Liver (tissue), 9 donors: ENCODE data around the gene LIX1L. TPM values are rescaled to one million over a fixed set of nuclear protein-coding genes. Genes with fewer than 3 reads are reported as not detected.
A peak's percentile ranks its signal among the peaks of the same experiment; 100 is the strongest.

Experiments
- DNase-seq: peaks from one replicate; pipeline ENCODE4 v3.0.0-alpha.2; 2017; ENCODE audit warnings: low spot score
- H3K27ac ChIP-seq, 2 donors: one replicate each; pipeline ENCODE4 v1.7.0; 2013; ENCODE audit warnings: inconsistent platforms in 2 of 2, low read length in 2 of 2, control low read depth in 1 of 2, low read depth in 1 of 2, mild to moderate bottlenecking in 1 of 2
- H3K27me3 ChIP-seq, 4 donors: one replicate each; pipeline versions ENCODE4 v1.6.1 to v1.7.0; 2013; ENCODE audit warnings: low read length in 3 of 4, inconsistent platforms in 1 of 4, mild to moderate bottlenecking in 1 of 4, moderate library complexity in 1 of 4; ENCODE audit not compliant: control insufficient read depth in 4 of 4, insufficient read depth in 4 of 4
- H3K36me3 ChIP-seq, 4 donors: one replicate each; pipeline versions ENCODE4 v1.6.1 to v1.7.0; 2013; ENCODE audit warnings: low read length in 3 of 4, mild to moderate bottlenecking in 3 of 4, low read depth in 1 of 4, moderate library complexity in 1 of 4; ENCODE audit not compliant: control insufficient read depth in 4 of 4, insufficient read depth in 3 of 4
- H3K4me1 ChIP-seq, 4 donors: one replicate each; pipeline versions ENCODE4 v1.6.1 to v1.7.0; 2013; ENCODE audit warnings: low read length in 3 of 4, mild to moderate bottlenecking in 3 of 4, moderate library complexity in 1 of 4; ENCODE audit not compliant: control insufficient read depth in 4 of 4, insufficient read depth in 4 of 4
- H3K4me3 ChIP-seq, 3 donors: one replicate each; pipeline versions ENCODE4 v1.6.1 to v1.7.0; 2013; ENCODE audit warnings: low read length in 3 of 3, control low read depth in 1 of 3, low read depth in 1 of 3, mild to moderate bottlenecking in 1 of 3
- H3K9ac ChIP-seq, 2 donors: one replicate each; pipeline ENCODE4 v1.7.0; 2013; ENCODE audit warnings: low read length in 2 of 2, mild to moderate bottlenecking in 2 of 2, moderate library complexity in 2 of 2, control low read depth in 1 of 2, low read depth in 1 of 2
- H3K9me3 ChIP-seq, 4 donors: one replicate each; pipeline versions ENCODE4 v1.6.1 to v1.7.0; 2013; ENCODE audit warnings: low read length in 3 of 4; ENCODE audit not compliant: control insufficient read depth in 4 of 4
- FOXA1 ChIP-seq: IDR thresholded peaks from 2 replicates; pipeline ENCODE4 v1.6.1; 2016; ENCODE audit warnings: antibody characterized with exemption
- FOXA2 ChIP-seq: IDR thresholded peaks from 2 replicates; pipeline ENCODE4 v1.6.1; 2016; ENCODE audit warnings: antibody characterized with exemption
- GABPA ChIP-seq, 2 donors: IDR thresholded peaks in 1 of 2; conservative IDR thresholded peaks in 1 of 2; 2 replicates each; pipeline ENCODE4 v1.6.1; 2016; ENCODE audit warnings: antibody characterized with exemption in 2 of 2, mild to moderate bottlenecking in 1 of 2, moderate library complexity in 1 of 2
- HNF4A ChIP-seq, 2 donors: conservative IDR thresholded peaks; 2 replicates each; pipeline ENCODE4 v1.6.1; 2016; ENCODE audit warnings: antibody characterized with exemption in 2 of 2, mild to moderate bottlenecking in 2 of 2
- HNF4G ChIP-seq: IDR thresholded peaks from 2 replicates; pipeline ENCODE4 v1.6.1; 2016; ENCODE audit warnings: antibody characterized with exemption
- JUND ChIP-seq, 2 donors: IDR thresholded peaks; 2 replicates each; pipeline ENCODE4 v1.6.1; 2016; ENCODE audit warnings: antibody characterized with exemption in 2 of 2
- NR2F2 ChIP-seq: IDR thresholded peaks from 2 replicates; pipeline ENCODE4 v1.6.1; 2016; ENCODE audit warnings: antibody characterized with exemption
- RAD21 ChIP-seq, 2 donors: IDR thresholded peaks; 2 replicates each; pipeline ENCODE4 v1.6.1; 2016; ENCODE audit warnings: antibody characterized with exemption in 2 of 2, mild to moderate bottlenecking in 2 of 2
- RXRA ChIP-seq, 2 donors: IDR thresholded peaks; 2 replicates each; pipeline ENCODE4 v1.6.1; 2017 to 2018; ENCODE audit warnings: antibody characterized with exemption in 2 of 2, mild to moderate bottlenecking in 1 of 2
- SP1 ChIP-seq: IDR thresholded peaks from 2 replicates; pipeline ENCODE4 v1.6.1; 2018; ENCODE audit warnings: antibody characterized with exemption, mild to moderate bottlenecking
- TAF1 ChIP-seq: conservative IDR thresholded peaks from 2 replicates; pipeline ENCODE4 v1.6.1; 2016; ENCODE audit warnings: antibody characterized with exemption, mild to moderate bottlenecking
- YY1 ChIP-seq: IDR thresholded peaks from 2 replicates; pipeline ENCODE4 v1.6.1; 2016; ENCODE audit warnings: antibody characterized with exemption, mild to moderate bottlenecking
- WGBS: extraction: QIAGEN DNeasy Blood & Tissue Kit; methylation state at CpG from one replicate; pipeline ENCODE4 v1.1.7; 2013; 5-methylcytosine and 5-hydroxymethylcytosine counted together
- polyA plus RNA-seq, 2 donors: library from polyadenylated mRNA; stranded (reverse) in 1 of 2; unstranded in 1 of 2; fragments of 200-250 nt in 1 of 2; fragments of >200 nt in 1 of 2; fragmentation: Nextera tagmentation in 1 of 2; extraction: Ambion mirVana in 1 of 2; gene quantifications; one replicate each; pipeline versions ENCODE4 v1.2.1 to v1.2.3, GENCODE V29; 2013 to 2015
- total RNA-seq, 2 donors: library from RNA; depleted of rRNA; stranded (reverse); fragments of >200 nt; gene quantifications; one replicate each; pipeline ENCODE4 v1.2.3, GENCODE V29; 2014
- TF ChIP-seq, protein P1 (sequence below): IDR thresholded peaks from 2 replicates; pipeline ENCODE4 v1.6.1; 2016; ENCODE audit warnings: antibody characterized with exemption
- TF ChIP-seq, protein P2 (sequence below): IDR thresholded peaks from 2 replicates; pipeline ENCODE4 v1.6.1; 2016; ENCODE audit warnings: antibody characterized with exemption
- TF ChIP-seq, protein P3 (sequence below): IDR thresholded peaks from 2 replicates; pipeline ENCODE4 v1.6.1; 2016; ENCODE audit warnings: antibody characterized with exemption
- TF ChIP-seq, protein P4 (sequence below): fragments of 150-350 bp; IDR thresholded peaks from 2 replicates; pipeline ENCODE4 v1.5.1; 2017; ENCODE audit warnings: improper control_type of control experiment, low read depth, low read length; ENCODE audit not compliant: missing input control
- TF ChIP-seq, protein P5 (sequence below): IDR thresholded peaks from 2 replicates; pipeline ENCODE4 v1.6.1; 2016; ENCODE audit warnings: antibody characterized with exemption, mild to moderate bottlenecking
- donor health status: healthy.
- donor health status: healthy.
- donor health status: healthy.
- donor health status: healthy.
- donor health status: healthy.

LIX1L gene
- total and polyA plus RNA-seq, 4 donors, result 4.6 to 8.6 (median 6.3) TPM

DNA sequence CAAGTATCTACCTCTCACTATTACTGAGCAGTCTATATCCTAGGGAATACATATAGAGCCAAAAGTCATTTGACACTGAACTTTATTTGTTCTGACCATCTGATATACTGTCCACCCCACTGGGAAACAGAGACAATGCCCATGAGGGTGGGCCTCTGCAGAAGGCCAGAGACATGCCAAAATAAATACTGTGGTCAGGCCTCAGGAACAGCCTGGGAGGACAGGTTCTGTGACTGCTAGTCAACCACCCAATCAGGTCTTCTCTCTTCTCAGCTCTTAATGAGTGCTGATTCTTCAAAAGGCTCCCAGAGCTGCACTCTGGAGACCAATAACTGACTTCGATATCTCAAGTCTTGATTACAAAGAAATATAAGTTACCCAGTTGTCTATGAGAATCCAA is 66.7 kb downstream of the LIX1L start:
- WGBS, result 57% methylated on average over 1 of the region's 1 CpG
- H3K27ac ChIP-seq, result peak overlapping the region in 1 of 2 donors; percentile 77
- peaks cover 0 to 17% (median 5%) of the 10 kb centered on the region in 4 donors for H3K4me1 ChIP-seq
- no peak for DNase-seq
- no peaks in the 10 kb centered on the region for H3K36me3 ChIP-seq
- H3K9me3 ChIP-seq, result no peaks in the 10 kb centered on the region
- no peak overlapping the region for H3K4me3 ChIP-seq
- H3K27me3 ChIP-seq, result no peaks in the 10 kb centered on the region
- TF ChIP-seq, protein P1, sequence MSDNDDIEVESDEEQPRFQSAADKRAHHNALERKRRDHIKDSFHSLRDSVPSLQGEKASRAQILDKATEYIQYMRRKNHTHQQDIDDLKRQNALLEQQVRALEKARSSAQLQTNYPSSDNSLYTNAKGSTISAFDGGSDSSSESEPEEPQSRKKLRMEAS, result no peak
- TF ChIP-seq, protein P2, sequence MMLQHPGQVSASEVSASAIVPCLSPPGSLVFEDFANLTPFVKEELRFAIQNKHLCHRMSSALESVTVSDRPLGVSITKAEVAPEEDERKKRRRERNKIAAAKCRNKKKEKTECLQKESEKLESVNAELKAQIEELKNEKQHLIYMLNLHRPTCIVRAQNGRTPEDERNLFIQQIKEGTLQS, result no peak
- TF ChIP-seq, protein P3, sequence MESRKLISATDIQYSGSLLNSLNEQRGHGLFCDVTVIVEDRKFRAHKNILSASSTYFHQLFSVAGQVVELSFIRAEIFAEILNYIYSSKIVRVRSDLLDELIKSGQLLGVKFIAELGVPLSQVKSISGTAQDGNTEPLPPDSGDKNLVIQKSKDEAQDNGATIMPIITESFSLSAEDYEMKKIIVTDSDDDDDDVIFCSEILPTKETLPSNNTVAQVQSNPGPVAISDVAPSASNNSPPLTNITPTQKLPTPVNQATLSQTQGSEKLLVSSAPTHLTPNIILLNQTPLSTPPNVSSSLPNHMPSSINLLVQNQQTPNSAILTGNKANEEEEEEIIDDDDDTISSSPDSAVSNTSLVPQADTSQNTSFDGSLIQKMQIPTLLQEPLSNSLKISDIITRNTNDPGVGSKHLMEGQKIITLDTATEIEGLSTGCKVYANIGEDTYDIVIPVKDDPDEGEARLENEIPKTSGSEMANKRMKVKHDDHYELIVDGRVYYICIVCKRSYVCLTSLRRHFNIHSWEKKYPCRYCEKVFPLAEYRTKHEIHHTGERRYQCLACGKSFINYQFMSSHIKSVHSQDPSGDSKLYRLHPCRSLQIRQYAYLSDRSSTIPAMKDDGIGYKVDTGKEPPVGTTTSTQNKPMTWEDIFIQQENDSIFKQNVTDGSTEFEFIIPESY, result no peak
- TF ChIP-seq FOXA2 (no peak), TAF1 (no peak), JUND (IDR thresholded peaks at IDR 0.05) (no peak), NR2F2 (no peak), HNF4G (no peak), YY1 (no peak), RXRA (IDR thresholded peaks at IDR 0.05) (no peak), HNF4A (conservative IDR thresholded peaks at IDR 0.05) (no peak), RAD21 (IDR thresholded peaks at IDR 0.05) (no peak)
- TF ChIP-seq, protein P4, sequence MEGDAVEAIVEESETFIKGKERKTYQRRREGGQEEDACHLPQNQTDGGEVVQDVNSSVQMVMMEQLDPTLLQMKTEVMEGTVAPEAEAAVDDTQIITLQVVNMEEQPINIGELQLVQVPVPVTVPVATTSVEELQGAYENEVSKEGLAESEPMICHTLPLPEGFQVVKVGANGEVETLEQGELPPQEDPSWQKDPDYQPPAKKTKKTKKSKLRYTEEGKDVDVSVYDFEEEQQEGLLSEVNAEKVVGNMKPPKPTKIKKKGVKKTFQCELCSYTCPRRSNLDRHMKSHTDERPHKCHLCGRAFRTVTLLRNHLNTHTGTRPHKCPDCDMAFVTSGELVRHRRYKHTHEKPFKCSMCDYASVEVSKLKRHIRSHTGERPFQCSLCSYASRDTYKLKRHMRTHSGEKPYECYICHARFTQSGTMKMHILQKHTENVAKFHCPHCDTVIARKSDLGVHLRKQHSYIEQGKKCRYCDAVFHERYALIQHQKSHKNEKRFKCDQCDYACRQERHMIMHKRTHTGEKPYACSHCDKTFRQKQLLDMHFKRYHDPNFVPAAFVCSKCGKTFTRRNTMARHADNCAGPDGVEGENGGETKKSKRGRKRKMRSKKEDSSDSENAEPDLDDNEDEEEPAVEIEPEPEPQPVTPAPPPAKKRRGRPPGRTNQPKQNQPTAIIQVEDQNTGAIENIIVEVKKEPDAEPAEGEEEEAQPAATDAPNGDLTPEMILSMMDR, result no peak
- H3K9ac ChIP-seq, result no peak overlapping the region

DNA sequence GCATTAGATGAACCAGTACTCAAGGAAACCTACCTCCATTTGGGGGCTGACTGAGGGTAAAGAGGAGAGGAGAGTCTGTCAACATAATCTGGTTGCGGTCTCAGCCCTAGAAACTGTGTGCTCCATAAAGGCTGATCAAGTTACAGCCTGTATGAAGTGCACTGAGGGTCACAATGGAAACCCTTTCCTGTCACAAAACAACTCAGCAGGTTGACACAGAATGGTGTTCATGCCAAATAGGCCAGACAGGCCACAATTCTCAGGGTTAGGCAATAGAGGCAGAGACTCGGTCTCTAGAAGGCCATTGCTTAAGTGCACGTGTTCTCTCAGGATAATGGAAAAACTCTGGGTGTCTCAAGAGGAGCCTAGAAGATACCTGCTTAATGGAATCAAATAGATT is 68.1 kb downstream of the LIX1L start:
- no peak for DNase-seq
- Histone ChIP-seq H3K27me3 (no peaks in the 10 kb centered on the region), H3K9ac (no peak overlapping the region), H3K4me3 (no peak overlapping the region), H3K36me3 (no peaks in the 10 kb centered on the region), H3K4me1 (peaks cover 0 to 24% (median 12%) of the 10 kb centered on the region in 4 donors), H3K27ac (no peak overlapping the region), H3K9me3 (no peaks in the 10 kb centered on the region)
- WGBS, result 73% methylated on average over 3 of the region's 3 CpGs
- TF ChIP-seq, protein P1, result no peak
- peak in 1 of 2 donors; percentile 15 for TF ChIP-seq RXRA (IDR thresholded peaks at IDR 0.05)

DNA sequence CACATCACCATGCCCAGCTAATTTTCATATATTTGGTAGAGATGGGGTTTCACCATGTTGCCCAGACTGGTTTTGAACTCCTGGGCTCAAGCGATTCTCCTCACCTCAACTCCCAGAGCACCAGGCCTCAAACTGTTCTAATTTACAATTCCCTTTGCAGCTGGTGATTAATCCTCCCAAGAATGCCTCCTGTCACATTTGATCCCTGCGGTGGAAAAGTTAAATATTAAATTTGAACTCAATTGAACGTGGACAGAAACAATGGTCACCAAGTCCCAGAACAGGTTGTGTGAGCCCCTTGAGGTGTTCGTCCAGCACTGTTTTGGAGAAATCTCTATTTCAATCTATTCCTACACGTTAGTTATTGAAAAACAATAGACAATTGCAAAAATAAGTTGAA is 70.2 kb downstream of the LIX1L start:
- H3K4me1 ChIP-seq, result peaks cover 0 to 24% (median 12%) of the 10 kb centered on the region in 4 donors
- H3K9ac ChIP-seq, result no peak overlapping the region
- no peaks in the 10 kb centered on the region for H3K9me3 ChIP-seq
- WGBS, result 67% methylated on average over 5 of the region's 5 CpGs
- no peaks in the 10 kb centered on the region for H3K36me3 ChIP-seq
- no peaks in the 10 kb centered on the region for H3K27me3 ChIP-seq
- H3K27ac ChIP-seq, result no peak overlapping the region
- no peak overlapping the region for H3K4me3 ChIP-seq
- no peak for DNase-seq
- TF ChIP-seq RAD21 (IDR thresholded peaks at IDR 0.05), result no peak
- no peak for TF ChIP-seq RXRA (IDR thresholded peaks at IDR 0.05)
- TF ChIP-seq, protein P5, sequence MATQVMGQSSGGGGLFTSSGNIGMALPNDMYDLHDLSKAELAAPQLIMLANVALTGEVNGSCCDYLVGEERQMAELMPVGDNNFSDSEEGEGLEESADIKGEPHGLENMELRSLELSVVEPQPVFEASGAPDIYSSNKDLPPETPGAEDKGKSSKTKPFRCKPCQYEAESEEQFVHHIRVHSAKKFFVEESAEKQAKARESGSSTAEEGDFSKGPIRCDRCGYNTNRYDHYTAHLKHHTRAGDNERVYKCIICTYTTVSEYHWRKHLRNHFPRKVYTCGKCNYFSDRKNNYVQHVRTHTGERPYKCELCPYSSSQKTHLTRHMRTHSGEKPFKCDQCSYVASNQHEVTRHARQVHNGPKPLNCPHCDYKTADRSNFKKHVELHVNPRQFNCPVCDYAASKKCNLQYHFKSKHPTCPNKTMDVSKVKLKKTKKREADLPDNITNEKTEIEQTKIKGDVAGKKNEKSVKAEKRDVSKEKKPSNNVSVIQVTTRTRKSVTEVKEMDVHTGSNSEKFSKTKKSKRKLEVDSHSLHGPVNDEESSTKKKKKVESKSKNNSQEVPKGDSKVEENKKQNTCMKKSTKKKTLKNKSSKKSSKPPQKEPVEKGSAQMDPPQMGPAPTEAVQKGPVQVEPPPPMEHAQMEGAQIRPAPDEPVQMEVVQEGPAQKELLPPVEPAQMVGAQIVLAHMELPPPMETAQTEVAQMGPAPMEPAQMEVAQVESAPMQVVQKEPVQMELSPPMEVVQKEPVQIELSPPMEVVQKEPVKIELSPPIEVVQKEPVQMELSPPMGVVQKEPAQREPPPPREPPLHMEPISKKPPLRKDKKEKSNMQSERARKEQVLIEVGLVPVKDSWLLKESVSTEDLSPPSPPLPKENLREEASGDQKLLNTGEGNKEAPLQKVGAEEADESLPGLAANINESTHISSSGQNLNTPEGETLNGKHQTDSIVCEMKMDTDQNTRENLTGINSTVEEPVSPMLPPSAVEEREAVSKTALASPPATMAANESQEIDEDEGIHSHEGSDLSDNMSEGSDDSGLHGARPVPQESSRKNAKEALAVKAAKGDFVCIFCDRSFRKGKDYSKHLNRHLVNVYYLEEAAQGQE, result no peak
- TF ChIP-seq GABPA (IDR thresholded peaks at IDR 0.05 in 1 of 2, conservative IDR thresholded peaks at IDR 0.05 in 1 of 2), result no peak
- TF ChIP-seq FOXA2, result no peak
- TF ChIP-seq, protein P1, result no peak
- no peak for TF ChIP-seq SP1
- no peak for TF ChIP-seq FOXA1
- TF ChIP-seq HNF4A (conservative IDR thresholded peaks at IDR 0.05), result no peak
- no peak for TF ChIP-seq JUND (IDR thresholded peaks at IDR 0.05)
- TF ChIP-seq, protein P4, result no peak
- TF ChIP-seq HNF4G, result no peak
